Ascending aorta (tissue), 2 donors: ENCODE results near the gene ZBTB37. TPM values are rescaled to one million over a fixed set of nuclear protein-coding genes. Genes with fewer than 3 reads are reported as not detected.

Experiments
- DNase-seq, 2 donors: peaks; one replicate each; pipeline ENCODE4 v3.0.0-alpha.2; 2019; ENCODE audit warnings: low spot score in 2 of 2
- H3K27ac ChIP-seq, 2 donors: fragments of 200-600 bp; sonication (generic); one replicate each; pipeline ENCODE4 v1.5.1; 2016 to 2017; ENCODE audit warnings: mild to moderate bottlenecking in 1 of 2
- H3K27me3 ChIP-seq: fragments of 200-600 bp; sonication (generic); one replicate; pipeline ENCODE4 v1.5.1; 2017
- H3K36me3 ChIP-seq, 2 donors: fragments of 200-600 bp; sonication (generic); one replicate each; pipeline ENCODE4 v1.5.1; 2016
- H3K4me1 ChIP-seq, 2 donors: fragments of 200-600 bp; sonication (generic); one replicate each; pipeline ENCODE4 v1.5.1; 2016 to 2017; ENCODE audit warnings: mild to moderate bottlenecking in 1 of 2
- H3K4me3 ChIP-seq, 2 donors: fragments of 200-600 bp; sonication (generic); one replicate each; pipeline ENCODE4 v1.5.1; 2016 to 2017; ENCODE audit warnings: mild to moderate bottlenecking in 1 of 2
- H3K9me3 ChIP-seq, 2 donors: fragments of 200-600 bp; sonication (generic); one replicate each; pipeline ENCODE4 v1.5.1; 2016
- intact Hi-C: fragments of 100-400 bp; cut with DNase I; formaldehyde crosslinking; loops from one replicate; pipeline ENCODE4 v1.15.1; 2023
- total RNA-seq: library from RNA; depleted of rRNA; stranded (reverse); fragments of >200 nt; gene quantifications from one replicate; pipeline ENCODE4 v1.1.0, GENCODE V29; 2016
- TF ChIP-seq, protein P1 (sequence below), 3 experiments: fragments of 200-600 bp in 2 of 3; fragments of 450-650 bp in 1 of 3; sonication (generic) in 2 of 3; IDR thresholded peaks; one replicate each; pipeline ENCODE4 v1.5.1; 2016 to 2019; ENCODE audit warnings: antibody characterized with exemption in 3 of 3, mild to moderate bottlenecking in 1 of 3, moderate library complexity in 1 of 3

The ZBTB37 gene
- total RNA-seq, 1 donor from 2014 or later = 5.0 TPM

- intact Hi-C loops = loop anchor here (10.0 kb wide), 1 partner anchor 1083 kb away; no protein-coding TSS in a partner anchor
- Histone ChIP-seq H3K9me3 (no peaks in the 10 kb centered on the region), H3K27me3 (no peaks in the 10 kb centered on the region), H3K4me1 (peaks cover 0 to 5% of the 10 kb centered on the region in 2 donors), H3K36me3 (peaks cover 17 to 23% of the 10 kb centered on the region in 2 donors), H3K4me3 (no peak overlapping the region), H3K27ac (no peak overlapping the region)
- no peak for DNase-seq
- TF ChIP-seq, protein P1, sequence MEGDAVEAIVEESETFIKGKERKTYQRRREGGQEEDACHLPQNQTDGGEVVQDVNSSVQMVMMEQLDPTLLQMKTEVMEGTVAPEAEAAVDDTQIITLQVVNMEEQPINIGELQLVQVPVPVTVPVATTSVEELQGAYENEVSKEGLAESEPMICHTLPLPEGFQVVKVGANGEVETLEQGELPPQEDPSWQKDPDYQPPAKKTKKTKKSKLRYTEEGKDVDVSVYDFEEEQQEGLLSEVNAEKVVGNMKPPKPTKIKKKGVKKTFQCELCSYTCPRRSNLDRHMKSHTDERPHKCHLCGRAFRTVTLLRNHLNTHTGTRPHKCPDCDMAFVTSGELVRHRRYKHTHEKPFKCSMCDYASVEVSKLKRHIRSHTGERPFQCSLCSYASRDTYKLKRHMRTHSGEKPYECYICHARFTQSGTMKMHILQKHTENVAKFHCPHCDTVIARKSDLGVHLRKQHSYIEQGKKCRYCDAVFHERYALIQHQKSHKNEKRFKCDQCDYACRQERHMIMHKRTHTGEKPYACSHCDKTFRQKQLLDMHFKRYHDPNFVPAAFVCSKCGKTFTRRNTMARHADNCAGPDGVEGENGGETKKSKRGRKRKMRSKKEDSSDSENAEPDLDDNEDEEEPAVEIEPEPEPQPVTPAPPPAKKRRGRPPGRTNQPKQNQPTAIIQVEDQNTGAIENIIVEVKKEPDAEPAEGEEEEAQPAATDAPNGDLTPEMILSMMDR (IDR thresholded peaks at IDR 0.05) = no peak
Measured at GRCh38 chr1:173827611-173828010, 40.6 kb upstream of the ZBTB37 start.

GRCh38 chr1:173832748-173833147, 35.4 kb upstream of the ZBTB37 start:
- H3K36me3 ChIP-seq = peaks cover 57 to 62% of the 10 kb centered on the region in 2 donors
- H3K27ac ChIP-seq = no peak overlapping the region
- intact Hi-C loops = no loop called here
- no peak overlapping the region for H3K4me3 ChIP-seq
- TF ChIP-seq, protein P1 (IDR thresholded peaks at IDR 0.05) = no peak
- no peaks in the 10 kb centered on the region for H3K4me1 ChIP-seq
- DNase-seq = no peak
- H3K9me3 ChIP-seq = no peaks in the 10 kb centered on the region
- H3K27me3 ChIP-seq = no peaks in the 10 kb centered on the region

DNA sequence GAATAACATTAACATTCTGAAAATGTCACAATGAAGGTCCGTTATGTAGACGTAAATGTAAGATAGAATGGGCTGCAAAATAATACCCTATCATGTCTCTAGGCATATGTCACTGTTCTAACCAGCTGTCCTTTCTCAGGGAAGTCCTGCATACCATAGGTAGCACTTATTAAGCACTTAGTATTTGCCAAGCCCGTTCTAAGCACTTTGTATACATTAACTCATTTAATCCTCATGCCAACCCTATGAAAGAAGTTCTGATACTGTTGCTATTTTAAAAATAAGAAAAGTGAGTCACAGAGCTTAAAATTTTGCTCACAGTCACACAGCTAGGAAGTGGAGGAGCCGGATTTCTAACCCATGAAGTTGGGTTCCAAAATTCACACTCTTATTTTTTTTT, 16.1 kb upstream of the ZBTB37 start:
- Histone ChIP-seq H3K27me3 (no peaks in the 10 kb centered on the region), H3K4me3 (no peak overlapping the region), H3K27ac (no peak overlapping the region), H3K36me3 (peaks cover 26 to 50% of the 10 kb centered on the region in 2 donors), H3K4me1 (no peaks in the 10 kb centered on the region), H3K9me3 (no peaks in the 10 kb centered on the region)
- no peak for DNase-seq
- intact Hi-C loops = no loop called here
- TF ChIP-seq, protein P1 (IDR thresholded peaks at IDR 0.05) = no peak

- Histone ChIP-seq H3K4me3 (no peak overlapping the region), H3K36me3 (peaks cover 23 to 60% of the 10 kb centered on the region in 2 donors), H3K9me3 (no peaks in the 10 kb centered on the region), H3K27me3 (no peaks in the 10 kb centered on the region), H3K4me1 (no peaks in the 10 kb centered on the region), H3K27ac (no peak overlapping the region)
- no peak for DNase-seq
- TF ChIP-seq, protein P1 (IDR thresholded peaks at IDR 0.05) = no peak
- intact Hi-C loops = no loop called here
Measured at GRCh38 chr1:173853074-173853473, 15.1 kb upstream of the ZBTB37 start.

DNA sequence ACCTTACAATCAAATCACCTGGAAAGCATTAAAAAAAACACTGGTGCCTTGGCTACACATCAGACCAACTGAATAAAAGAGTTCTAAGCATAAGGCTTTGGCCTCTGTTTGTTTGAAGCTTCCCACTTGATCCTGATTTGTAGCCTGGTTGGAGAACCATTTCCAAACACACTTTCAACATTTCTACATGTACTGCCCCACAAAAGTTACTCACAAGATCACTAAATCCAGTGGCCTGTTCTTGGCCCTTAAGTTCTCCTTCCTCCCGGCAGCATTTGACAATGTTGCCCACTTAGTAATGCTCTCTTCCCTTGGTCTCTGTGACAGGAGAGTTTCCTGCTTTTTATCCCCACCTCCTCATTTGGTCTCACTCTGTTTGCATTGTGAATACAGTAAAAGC, 12.2 kb upstream of the ZBTB37 start:
- no peaks in the 10 kb centered on the region for H3K4me1 ChIP-seq
- peaks cover 30 to 72% of the 10 kb centered on the region in 2 donors for H3K36me3 ChIP-seq
- H3K9me3 ChIP-seq = no peaks in the 10 kb centered on the region
- DNase-seq = no peak
- H3K27me3 ChIP-seq = no peaks in the 10 kb centered on the region
- TF ChIP-seq, protein P1 (IDR thresholded peaks at IDR 0.05) = no peak
- H3K27ac ChIP-seq = no peak overlapping the region
- intact Hi-C loops = no loop called here
- no peak overlapping the region for H3K4me3 ChIP-seq

GRCh38 chr1:173856903-173857302, 11.3 kb upstream of the ZBTB37 start:
- Histone ChIP-seq H3K9me3 (no peaks in the 10 kb centered on the region), H3K27me3 (no peaks in the 10 kb centered on the region), H3K4me3 (no peak overlapping the region), H3K27ac (no peak overlapping the region), H3K36me3 (peaks cover 31 to 71% of the 10 kb centered on the region in 2 donors), H3K4me1 (no peaks in the 10 kb centered on the region)
- DNase-seq = no peak
- TF ChIP-seq, protein P1 (IDR thresholded peaks at IDR 0.05) = no peak
- intact Hi-C loops = no loop called here
